ENCODE data around the gene IQSEC1. TPM values are rescaled to one million over a fixed set of nuclear protein-coding genes. Genes with fewer than 3 reads are reported as not detected.

IQSEC1 gene
- total and polyA plus RNA-seq, 2 donors (not counting 1 experiment from before 2014, with no cell fraction given) = 96.7 to 222 TPM

DNA sequence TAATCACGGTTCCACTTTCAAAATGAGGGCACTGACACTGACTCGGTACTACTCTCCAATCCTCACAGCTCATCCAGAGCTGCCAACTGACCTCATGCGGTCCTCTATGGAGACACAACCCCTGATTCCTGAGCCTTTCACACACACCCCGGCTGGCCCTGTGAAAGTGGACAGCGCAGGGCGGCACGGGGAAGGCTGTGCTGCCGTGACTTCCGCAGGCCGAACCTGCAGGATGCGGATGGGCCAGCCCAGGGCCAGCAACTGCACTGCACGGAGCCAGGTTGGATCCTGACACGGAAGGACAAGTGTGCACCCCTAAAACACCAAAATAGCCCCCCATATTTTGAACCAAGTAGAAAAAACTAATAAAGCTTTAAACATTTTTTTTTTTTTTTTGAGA, 41.0 kb downstream of the IQSEC1 start:
- POLR2A ChIA-PET = no interaction called here
- H3K36me3 ChIP-seq (replicated peaks in 1 of 2; ENCODE audit: control extremely low read depth in 1 of 2, control insufficient read depth in 1 of 2, extremely low read depth in 1 of 2, insufficient read depth in 2 of 2, low read length in 1 of 2) = peaks cover 0 to 3% of the 10 kb centered on the region in 2 experiments
- TF ChIP-seq, protein P1, sequence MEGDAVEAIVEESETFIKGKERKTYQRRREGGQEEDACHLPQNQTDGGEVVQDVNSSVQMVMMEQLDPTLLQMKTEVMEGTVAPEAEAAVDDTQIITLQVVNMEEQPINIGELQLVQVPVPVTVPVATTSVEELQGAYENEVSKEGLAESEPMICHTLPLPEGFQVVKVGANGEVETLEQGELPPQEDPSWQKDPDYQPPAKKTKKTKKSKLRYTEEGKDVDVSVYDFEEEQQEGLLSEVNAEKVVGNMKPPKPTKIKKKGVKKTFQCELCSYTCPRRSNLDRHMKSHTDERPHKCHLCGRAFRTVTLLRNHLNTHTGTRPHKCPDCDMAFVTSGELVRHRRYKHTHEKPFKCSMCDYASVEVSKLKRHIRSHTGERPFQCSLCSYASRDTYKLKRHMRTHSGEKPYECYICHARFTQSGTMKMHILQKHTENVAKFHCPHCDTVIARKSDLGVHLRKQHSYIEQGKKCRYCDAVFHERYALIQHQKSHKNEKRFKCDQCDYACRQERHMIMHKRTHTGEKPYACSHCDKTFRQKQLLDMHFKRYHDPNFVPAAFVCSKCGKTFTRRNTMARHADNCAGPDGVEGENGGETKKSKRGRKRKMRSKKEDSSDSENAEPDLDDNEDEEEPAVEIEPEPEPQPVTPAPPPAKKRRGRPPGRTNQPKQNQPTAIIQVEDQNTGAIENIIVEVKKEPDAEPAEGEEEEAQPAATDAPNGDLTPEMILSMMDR (IDR thresholded peaks at IDR 0.05) = no peak
- TF ChIP-seq EZH2 (IDR thresholded peaks at IDR 0.05; ENCODE audit: borderline replicate concordance, insufficient read depth, low read depth, low read length, poor library complexity, severe bottlenecking) = no peak
- H3K79me2 ChIP-seq (ENCODE audit: control insufficient read depth, insufficient read depth, low read length) = peaks cover 67% of the 10 kb centered on the region
- DNase-seq (no peak), ATAC-seq (ENCODE audit: low read depth) (no peak)
- Mint-ChIP-seq H3K9me3 (ENCODE audit: insufficient read depth) (no peaks in the 10 kb centered on the region), H3K27ac (no peak overlapping the region), H3K4me3 (no peak overlapping the region), H3K4me1 (peaks cover 14% of the 10 kb centered on the region), H3K27me3 (no peaks in the 10 kb centered on the region)
- no peaks in the 10 kb centered on the region for H3K9me3 ChIP-seq (ENCODE audit: control extremely low read depth in 1 of 3, control insufficient read depth in 2 of 3, insufficient read depth in 1 of 3, low read length in 2 of 3)
- H3K4me3 ChIP-seq (ENCODE audit: control extremely low read depth in 1 of 5, extremely low read depth in 1 of 5, insufficient read depth in 1 of 5, low read depth in 2 of 5, low read length in 4 of 5) = no peak overlapping the region
- 96% methylated on average over 13 of the region's 13 CpGs for WGBS (ENCODE audit: insufficient coverage)
- H3K4me2 ChIP-seq (replicated peaks; ENCODE audit: low read depth, low read length, poor library complexity, severe bottlenecking) = no peak overlapping the region
- H3K9ac ChIP-seq (ENCODE audit: low read length) = no peak overlapping the region
- peaks cover 6 to 8% of the 10 kb centered on the region in 2 donors for H3K4me1 ChIP-seq (ENCODE audit: control insufficient read depth in 2 of 2, insufficient read depth in 2 of 2, low read length in 2 of 2)
- H3K27ac ChIP-seq (ENCODE audit: low read length in 2 of 2) = no peak overlapping the region
- intact Hi-C loops (cut with micrococcal nuclease) = no loop called here
- H3K27me3 ChIP-seq (replicated peaks in 1 of 4; ENCODE audit: control extremely low read depth in 1 of 4, control insufficient read depth in 3 of 4, insufficient read depth in 4 of 4, low read length in 3 of 4) = no peaks in the 10 kb centered on the region
- H2AFZ ChIP-seq (ENCODE audit: insufficient read depth, low read depth, low read length, poor library complexity, severe bottlenecking) = no peak overlapping the region
- peaks cover 4% of the 10 kb centered on the region for H4K20me1 ChIP-seq (ENCODE audit: control insufficient read depth, insufficient read depth, low read length, poor library complexity, severe bottlenecking)
- CTCF ChIA-PET = interaction anchor here (1.2 kb wide), 1 partner anchor 15 kb away, joined by 4 read pairs; no protein-coding TSS in a partner anchor

DNA sequence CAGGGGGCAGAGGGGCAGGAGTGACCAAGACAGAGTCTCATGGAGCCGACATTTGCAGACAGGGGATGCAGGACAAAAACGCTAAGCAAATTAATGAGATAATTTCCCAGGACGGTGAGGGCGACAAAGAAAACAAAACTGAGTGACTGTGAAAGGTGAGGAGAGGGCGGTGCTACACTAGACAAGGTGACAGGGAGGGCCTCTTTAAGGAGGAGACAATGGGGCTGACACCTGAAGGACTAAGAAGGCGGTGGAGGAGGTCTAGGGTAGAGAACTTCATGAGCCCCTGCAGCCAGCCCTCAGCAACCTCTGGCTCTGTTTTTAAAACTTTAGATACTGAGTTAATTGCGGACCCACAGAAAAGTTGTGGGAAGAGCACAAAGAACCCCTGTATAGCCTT, 41.6 kb downstream of the IQSEC1 start:
- peaks cover 4% of the 10 kb centered on the region for H4K20me1 ChIP-seq (ENCODE audit: control insufficient read depth, insufficient read depth, low read length, poor library complexity, severe bottlenecking)
- peaks cover 0 to 3% of the 10 kb centered on the region in 2 experiments for H3K36me3 ChIP-seq (replicated peaks in 1 of 2; ENCODE audit: control extremely low read depth in 1 of 2, control insufficient read depth in 1 of 2, extremely low read depth in 1 of 2, insufficient read depth in 2 of 2, low read length in 1 of 2)
- intact Hi-C loops (cut with micrococcal nuclease) = no loop called here
- peaks cover 66% of the 10 kb centered on the region for H3K79me2 ChIP-seq (ENCODE audit: control insufficient read depth, insufficient read depth, low read length)
- no peak overlapping the region for H2AFZ ChIP-seq (ENCODE audit: insufficient read depth, low read depth, low read length, poor library complexity, severe bottlenecking)
- H3K27ac ChIP-seq (ENCODE audit: low read length in 2 of 2) = no peak overlapping the region
- Mint-ChIP-seq H3K4me3 (no peak overlapping the region), H3K27me3 (no peaks in the 10 kb centered on the region), H3K4me1 (peaks cover 18% of the 10 kb centered on the region), H3K9me3 (ENCODE audit: insufficient read depth) (no peaks in the 10 kb centered on the region), H3K27ac (no peak overlapping the region)
- DNase-seq (no peak), ATAC-seq (ENCODE audit: low read depth) (no peak)
- CTCF ChIA-PET = no interaction called here
- 97% methylated on average over 6 of the region's 7 CpGs for WGBS (ENCODE audit: insufficient coverage)
- no peak overlapping the region for H3K4me2 ChIP-seq (replicated peaks; ENCODE audit: low read depth, low read length, poor library complexity, severe bottlenecking)
- no peaks in the 10 kb centered on the region for H3K9me3 ChIP-seq (ENCODE audit: control extremely low read depth in 1 of 3, control insufficient read depth in 2 of 3, insufficient read depth in 1 of 3, low read length in 2 of 3)
- TF ChIP-seq, protein P1 (IDR thresholded peaks at IDR 0.05) = no peak
- TF ChIP-seq EZH2 (IDR thresholded peaks at IDR 0.05; ENCODE audit: borderline replicate concordance, insufficient read depth, low read depth, low read length, poor library complexity, severe bottlenecking) = no peak
- POLR2A ChIA-PET = no interaction called here
- H3K27me3 ChIP-seq (replicated peaks in 1 of 4; ENCODE audit: control extremely low read depth in 1 of 4, control insufficient read depth in 3 of 4, insufficient read depth in 4 of 4, low read length in 3 of 4) = no peaks in the 10 kb centered on the region
- H3K4me1 ChIP-seq (ENCODE audit: control insufficient read depth in 2 of 2, insufficient read depth in 2 of 2, low read length in 2 of 2) = peaks cover 6 to 8% of the 10 kb centered on the region in 2 donors
- H3K4me3 ChIP-seq (ENCODE audit: control extremely low read depth in 1 of 5, extremely low read depth in 1 of 5, insufficient read depth in 1 of 5, low read depth in 2 of 5, low read length in 4 of 5) = no peak overlapping the region
- H3K9ac ChIP-seq (ENCODE audit: low read length) = no peak overlapping the region
